GM12875 (cell line): Measurements from ENCODE around the gene OTULINL.

Experiments
- H3K4me3 ChIP-seq: one replicate; pipeline ENCODE4 v1.5.1; 2011; ENCODE audit warnings: low read depth, low read length, control low read depth
- CTCF ChIP-seq: IDR thresholded peaks from 2 replicates; pipeline ENCODE4 v1.5.1; 2011; ENCODE audit warnings: low read depth, mild to moderate bottlenecking, control low read depth, inconsistent platforms, low read length, moderate library complexity, borderline replicate concordance; ENCODE audit not compliant: insufficient read depth

OTULINL gene

GRCh38 chr5:14660833-14661232 lies 79.2 kb downstream of the OTULINL start:
- H3K4me3 ChIP-seq = no peak overlapping the region
- TF ChIP-seq CTCF = no peak
